Lower lobe of right lung (tissue), 2 donors: ENCODE measurements around the gene BTBD3. TPM values are rescaled to one million over a fixed set of nuclear protein-coding genes. Genes with fewer than 3 reads are reported as not detected.

Source experiments
- ATAC-seq, 2 donors: fragments of 200-7000 bp; cut with Tn5 transposase; one replicate each; pipeline ENCODE4 v1.9.1; 2020 to 2022; ENCODE audit warnings: mild to moderate bottlenecking in 2 of 2, moderate library complexity in 2 of 2
- DNase-seq: peaks from one replicate; pipeline ENCODE4 v3.0.0-alpha.2; 2020
- H3K27ac ChIP-seq: fragments of 200-600 bp; one replicate; pipeline ENCODE4 v1.8.0; 2022
- H3K27me3 ChIP-seq: fragments of 200-600 bp; one replicate; pipeline ENCODE4 v1.8.0; 2022; ENCODE audit warnings: low read depth
- H3K36me3 ChIP-seq: fragments of 200-600 bp; one replicate; pipeline ENCODE4 v1.8.0; 2022; ENCODE audit warnings: mild to moderate bottlenecking
- H3K4me1 ChIP-seq: fragments of 200-600 bp; one replicate; pipeline ENCODE4 v1.8.0; 2022
- H3K4me3 ChIP-seq: fragments of 200-600 bp; one replicate; pipeline ENCODE4 v1.8.0; 2022; ENCODE audit warnings: mild to moderate bottlenecking
- H3K9me3 ChIP-seq: fragments of 200-600 bp; one replicate; pipeline ENCODE4 v1.8.0; 2022
- intact Hi-C: fragments of 100-400 bp; cut with DNase I; formaldehyde crosslinking; loops from one replicate; pipeline ENCODE4 v1.11.0; 2022
- total RNA-seq: library from RNA; stranded (reverse); fragmentation: NEBNext Ultra II Directional; extraction: Animal tissue kit (Norgen Biotek cat#: 25700); gene quantifications from one replicate; pipeline ENCODE4 v1.2.1, GENCODE V29; 2021
- TF ChIP-seq, protein P1 (sequence below): fragments of 200-600 bp; IDR thresholded peaks from one replicate; pipeline ENCODE4 v1.8.0; 2022; ENCODE audit warnings: antibody characterized with exemption, mild to moderate bottlenecking
- donor health status: DM: no; HTN: yes; CAD: no; lungs with severe emphysema.

Gene BTBD3
- total RNA-seq, 1 donor from 2014 or later: 37.0 TPM

DNA sequence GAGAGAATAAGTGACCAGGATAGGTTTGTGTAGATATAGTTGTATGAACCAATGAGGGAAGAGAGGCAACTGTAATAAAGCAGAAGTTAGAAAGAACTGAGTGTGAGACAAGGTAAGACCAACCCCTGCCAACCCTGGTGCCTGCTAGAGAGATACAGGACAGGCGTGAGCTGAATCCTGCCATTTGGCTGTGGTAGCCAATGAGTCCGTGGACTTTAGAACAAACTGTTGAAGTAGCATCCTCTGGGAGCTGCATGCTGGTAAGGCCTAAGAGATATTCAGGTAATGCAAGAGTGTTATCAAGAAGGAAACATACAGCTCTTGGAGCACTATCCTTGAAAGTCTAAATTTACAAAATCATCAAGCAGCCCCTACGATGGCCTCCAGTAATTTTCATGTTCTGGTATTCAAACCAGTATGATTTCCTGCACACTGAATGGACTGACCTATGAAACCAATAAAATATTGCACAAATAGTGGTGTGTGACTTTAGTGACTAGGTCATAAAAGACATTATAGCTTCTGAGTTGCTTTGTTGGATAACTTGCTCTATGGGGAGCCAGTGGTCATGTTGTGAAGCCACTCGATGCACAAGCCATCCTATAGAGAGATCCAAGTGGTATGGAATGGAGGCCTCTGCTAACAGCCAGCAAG, 24.0 kb downstream of the BTBD3 start:
- Histone ChIP-seq H3K27ac (no peak overlapping the region), H3K4me1 (no peaks in the 10 kb centered on the region), H3K36me3 (no peaks in the 10 kb centered on the region), H3K4me3 (no peak overlapping the region), H3K27me3 (no peaks in the 10 kb centered on the region), H3K9me3 (no peaks in the 10 kb centered on the region)
- no peak for ATAC-seq
- intact Hi-C loops: no loop called here
- no peak for DNase-seq
- TF ChIP-seq, protein P1, sequence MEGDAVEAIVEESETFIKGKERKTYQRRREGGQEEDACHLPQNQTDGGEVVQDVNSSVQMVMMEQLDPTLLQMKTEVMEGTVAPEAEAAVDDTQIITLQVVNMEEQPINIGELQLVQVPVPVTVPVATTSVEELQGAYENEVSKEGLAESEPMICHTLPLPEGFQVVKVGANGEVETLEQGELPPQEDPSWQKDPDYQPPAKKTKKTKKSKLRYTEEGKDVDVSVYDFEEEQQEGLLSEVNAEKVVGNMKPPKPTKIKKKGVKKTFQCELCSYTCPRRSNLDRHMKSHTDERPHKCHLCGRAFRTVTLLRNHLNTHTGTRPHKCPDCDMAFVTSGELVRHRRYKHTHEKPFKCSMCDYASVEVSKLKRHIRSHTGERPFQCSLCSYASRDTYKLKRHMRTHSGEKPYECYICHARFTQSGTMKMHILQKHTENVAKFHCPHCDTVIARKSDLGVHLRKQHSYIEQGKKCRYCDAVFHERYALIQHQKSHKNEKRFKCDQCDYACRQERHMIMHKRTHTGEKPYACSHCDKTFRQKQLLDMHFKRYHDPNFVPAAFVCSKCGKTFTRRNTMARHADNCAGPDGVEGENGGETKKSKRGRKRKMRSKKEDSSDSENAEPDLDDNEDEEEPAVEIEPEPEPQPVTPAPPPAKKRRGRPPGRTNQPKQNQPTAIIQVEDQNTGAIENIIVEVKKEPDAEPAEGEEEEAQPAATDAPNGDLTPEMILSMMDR: no peak

DNA sequence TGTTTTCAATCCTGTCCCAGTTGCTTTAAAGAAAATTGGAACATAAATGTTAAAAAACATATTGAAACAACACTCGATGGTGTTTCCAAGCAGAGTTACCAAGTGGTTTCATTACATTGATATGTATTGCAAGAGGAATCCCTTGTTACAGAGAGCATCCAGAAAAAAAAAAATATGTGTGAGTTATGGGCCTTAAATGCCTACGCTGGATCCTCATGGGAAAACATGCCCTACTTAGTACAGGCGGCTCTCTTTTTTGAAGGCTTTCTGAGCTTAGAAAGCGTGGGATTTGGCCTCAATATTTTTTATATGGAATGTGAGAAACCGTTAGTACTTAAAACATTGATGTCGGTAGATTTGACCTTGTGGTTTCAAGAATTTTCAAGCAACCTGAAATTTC, 26.1 kb downstream of the BTBD3 start:
- no peak for ATAC-seq
- intact Hi-C loops: no loop called here
- TF ChIP-seq, protein P1: no peak

DNA sequence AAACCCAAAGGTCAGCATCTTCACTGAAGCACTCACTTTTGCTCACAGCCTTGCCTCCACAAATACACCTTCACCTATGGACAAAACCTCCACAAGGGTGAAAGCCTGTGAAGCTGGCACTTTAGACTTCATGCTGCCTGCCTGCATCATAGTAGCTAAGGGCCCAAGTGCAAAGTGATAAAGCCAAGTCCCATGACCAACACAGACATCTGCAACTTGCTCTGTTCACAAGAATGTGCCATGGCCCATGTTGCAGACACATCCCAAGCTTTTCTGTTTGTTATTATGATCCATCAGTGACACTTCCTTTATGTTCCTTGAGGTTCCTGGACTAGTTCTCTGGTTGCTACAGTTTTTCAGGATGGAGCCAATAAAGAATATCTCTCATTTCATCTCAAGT, 31.1 kb downstream of the BTBD3 start:
- no peak for DNase-seq
- Histone ChIP-seq H3K4me3 (no peak overlapping the region), H3K27me3 (no peaks in the 10 kb centered on the region), H3K9me3 (no peaks in the 10 kb centered on the region), H3K27ac (no peak overlapping the region), H3K4me1 (no peaks in the 10 kb centered on the region), H3K36me3 (no peaks in the 10 kb centered on the region)
- intact Hi-C loops: no loop called here
- TF ChIP-seq, protein P1: no peak
- ATAC-seq: peak; percentile 36 to 57

More for the DNA sequence above, 26.1 kb downstream of the BTBD3 start:
- no peaks in the 10 kb centered on the region for H3K9me3 ChIP-seq
- H3K27ac ChIP-seq: no peak overlapping the region
- DNase-seq: no peak
- H3K4me1 ChIP-seq: no peaks in the 10 kb centered on the region
- H3K36me3 ChIP-seq: no peaks in the 10 kb centered on the region
- no peaks in the 10 kb centered on the region for H3K27me3 ChIP-seq
- H3K4me3 ChIP-seq: no peak overlapping the region

DNA sequence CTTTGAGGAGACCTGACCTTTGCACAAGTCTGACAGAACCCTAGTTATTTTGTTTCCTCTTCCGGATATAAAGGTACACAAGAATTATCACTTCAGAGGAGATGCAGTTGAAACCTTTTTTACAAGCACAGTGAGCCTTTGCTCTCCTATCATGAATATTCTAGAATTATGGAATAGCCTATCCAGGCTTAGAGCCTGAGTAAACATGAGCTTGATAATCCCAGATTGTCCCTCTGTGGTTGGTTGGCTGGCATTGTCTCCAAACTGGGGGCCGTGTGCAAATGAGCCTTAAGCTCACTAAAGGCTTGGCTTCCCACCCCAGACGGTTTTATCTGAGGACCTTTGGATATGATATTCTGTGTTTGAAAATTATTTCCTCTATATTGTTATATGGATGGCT, 32.0 kb downstream of the BTBD3 start:
- H3K4me3 ChIP-seq: no peak overlapping the region
- intact Hi-C loops: no loop called here
- H3K27ac ChIP-seq: no peak overlapping the region
- no peaks in the 10 kb centered on the region for H3K36me3 ChIP-seq
- DNase-seq (no peak), ATAC-seq (no peak)
- TF ChIP-seq, protein P1: no peak
- H3K27me3 ChIP-seq: no peaks in the 10 kb centered on the region
- H3K9me3 ChIP-seq: no peaks in the 10 kb centered on the region
- H3K4me1 ChIP-seq: no peaks in the 10 kb centered on the region

DNA sequence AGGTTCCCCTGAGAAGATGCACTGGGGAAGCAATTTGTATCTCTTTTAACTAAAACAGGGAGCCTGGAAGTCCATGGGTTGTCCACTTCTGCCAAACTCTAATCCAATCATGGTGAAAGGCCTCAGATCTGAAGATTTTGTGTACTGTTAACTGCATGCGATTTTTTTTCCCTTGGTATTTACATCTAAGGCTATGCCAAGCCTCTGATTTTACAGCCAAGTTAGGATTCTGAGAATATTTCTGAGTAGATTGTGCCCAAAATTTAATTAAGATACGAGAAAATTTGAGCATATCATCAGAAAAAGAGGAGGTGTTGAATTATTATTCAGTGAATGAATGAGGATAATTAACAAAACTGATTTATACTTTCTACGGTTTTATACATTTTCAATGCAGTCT, 34.0 kb downstream of the BTBD3 start:
- intact Hi-C loops: no loop called here
- no peak for ATAC-seq

More for the DNA sequence above, 34.0 kb downstream of the BTBD3 start:
- Histone ChIP-seq H3K4me1 (no peaks in the 10 kb centered on the region), H3K27ac (no peak overlapping the region), H3K4me3 (no peak overlapping the region), H3K36me3 (no peaks in the 10 kb centered on the region), H3K27me3 (no peaks in the 10 kb centered on the region), H3K9me3 (peaks cover 3% of the 10 kb centered on the region)
- DNase-seq: no peak
- TF ChIP-seq, protein P1: no peak
